ENCODE measurements around the gene DRICH1.

DNA sequence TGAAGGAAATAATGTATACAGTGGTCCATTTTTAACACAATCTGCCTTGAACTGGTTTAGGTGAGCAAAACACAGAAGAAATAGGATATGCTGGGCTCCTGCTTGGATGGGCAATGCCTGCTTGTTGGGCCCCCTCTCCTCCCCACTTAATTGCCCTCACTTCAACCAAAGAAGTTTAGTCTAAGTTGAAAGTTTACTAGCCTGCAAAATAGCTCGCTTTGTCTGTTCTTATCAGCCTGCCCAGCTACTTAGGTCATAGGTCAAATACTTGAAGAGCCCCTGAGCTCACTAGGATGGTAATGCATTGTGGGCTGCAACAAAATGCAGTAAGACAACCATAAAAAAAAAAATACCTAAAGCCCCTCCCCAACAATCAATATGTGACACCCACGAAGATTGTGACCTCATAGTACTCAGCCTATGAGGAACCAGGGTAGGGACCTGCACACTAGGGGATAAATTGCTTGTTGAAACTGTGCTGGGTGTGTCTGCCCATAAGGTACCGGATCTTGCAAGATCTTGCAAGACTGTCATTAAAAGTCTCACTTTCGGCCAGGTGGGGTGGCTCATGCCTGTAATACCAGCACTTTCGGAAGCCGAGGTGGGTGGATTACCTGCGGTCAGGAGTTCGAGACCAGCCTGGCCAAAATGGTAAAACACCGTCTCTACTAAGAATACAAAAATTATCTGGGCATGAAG lies 10.9 kb downstream of the DRICH1 start:
- TF ChIP-seq, protein P1, sequence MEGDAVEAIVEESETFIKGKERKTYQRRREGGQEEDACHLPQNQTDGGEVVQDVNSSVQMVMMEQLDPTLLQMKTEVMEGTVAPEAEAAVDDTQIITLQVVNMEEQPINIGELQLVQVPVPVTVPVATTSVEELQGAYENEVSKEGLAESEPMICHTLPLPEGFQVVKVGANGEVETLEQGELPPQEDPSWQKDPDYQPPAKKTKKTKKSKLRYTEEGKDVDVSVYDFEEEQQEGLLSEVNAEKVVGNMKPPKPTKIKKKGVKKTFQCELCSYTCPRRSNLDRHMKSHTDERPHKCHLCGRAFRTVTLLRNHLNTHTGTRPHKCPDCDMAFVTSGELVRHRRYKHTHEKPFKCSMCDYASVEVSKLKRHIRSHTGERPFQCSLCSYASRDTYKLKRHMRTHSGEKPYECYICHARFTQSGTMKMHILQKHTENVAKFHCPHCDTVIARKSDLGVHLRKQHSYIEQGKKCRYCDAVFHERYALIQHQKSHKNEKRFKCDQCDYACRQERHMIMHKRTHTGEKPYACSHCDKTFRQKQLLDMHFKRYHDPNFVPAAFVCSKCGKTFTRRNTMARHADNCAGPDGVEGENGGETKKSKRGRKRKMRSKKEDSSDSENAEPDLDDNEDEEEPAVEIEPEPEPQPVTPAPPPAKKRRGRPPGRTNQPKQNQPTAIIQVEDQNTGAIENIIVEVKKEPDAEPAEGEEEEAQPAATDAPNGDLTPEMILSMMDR (conservative IDR thresholded peaks at IDR 0.05; ENCODE audit: low read depth, low read length): no peak
- TF ChIP-seq EZH2 (IDR thresholded peaks at IDR 0.05; ENCODE audit: low read length, unreplicated experiment): no peak

Data from PC-3 (cell line).